Dermis microvascular lymphatic vessel endothelial cell (primary cell): ENCODE data around the gene GBF1. TPM values are rescaled to one million over a fixed set of nuclear protein-coding genes. Genes with fewer than 3 reads are reported as not detected.
A peak's percentile ranks its signal among the peaks of the same experiment; 100 is the strongest.

Experiments
- DNase-seq, 2 donors: peaks; one replicate each; pipeline versions ENCODE4 v3.0.0 to v3.0.0-alpha.2; 2010; ENCODE audit warnings: low read depth in 2 of 2
- total RNA-seq: library from RNA; depleted of rRNA; stranded (reverse); fragments of >200 nt; gene quantifications from 2 replicates; pipeline ENCODE4 v1.2.1, GENCODE V29; 2014

GBF1 gene
- total RNA-seq, 1 donor from 2014 or later = 11.2 TPM

DNA sequence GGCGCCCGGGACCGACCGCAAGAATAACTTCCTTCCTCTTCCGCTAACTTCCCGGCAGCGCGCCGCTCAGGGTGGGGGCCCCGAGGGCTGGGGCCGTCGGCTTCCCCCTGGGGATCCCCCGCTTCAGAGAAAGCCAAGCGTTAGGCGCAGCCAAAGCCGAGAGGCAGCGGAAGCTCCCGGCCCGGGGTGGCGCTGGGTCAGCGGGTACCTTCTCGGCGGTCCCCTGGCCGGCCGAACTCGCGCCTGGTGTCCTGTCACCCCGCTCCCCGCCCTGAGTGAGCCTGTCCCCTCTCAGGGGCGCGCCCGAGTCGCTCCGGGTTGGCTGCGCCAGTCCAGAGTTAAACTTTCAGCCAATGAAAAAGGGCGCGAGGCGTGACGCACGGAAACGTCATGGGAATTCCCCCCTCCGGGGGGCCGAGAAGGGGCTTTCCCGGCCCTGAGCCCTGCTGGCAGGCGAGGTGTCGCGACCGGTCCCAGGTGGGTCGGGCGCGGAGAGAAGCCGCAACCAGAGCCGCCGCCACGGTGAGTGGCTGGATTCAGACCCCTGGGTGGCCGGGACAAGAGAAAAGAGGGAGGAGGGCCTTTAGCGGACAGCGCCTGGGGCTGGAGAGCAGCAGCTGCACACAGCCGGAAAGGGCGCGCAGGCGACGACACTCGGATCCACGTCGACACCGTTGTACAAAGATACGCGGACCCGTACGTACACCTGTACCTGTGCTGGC, 148.9 kb downstream of the GBF1 start:
- DNase-seq = peak; percentile 91 to 95

DNA sequence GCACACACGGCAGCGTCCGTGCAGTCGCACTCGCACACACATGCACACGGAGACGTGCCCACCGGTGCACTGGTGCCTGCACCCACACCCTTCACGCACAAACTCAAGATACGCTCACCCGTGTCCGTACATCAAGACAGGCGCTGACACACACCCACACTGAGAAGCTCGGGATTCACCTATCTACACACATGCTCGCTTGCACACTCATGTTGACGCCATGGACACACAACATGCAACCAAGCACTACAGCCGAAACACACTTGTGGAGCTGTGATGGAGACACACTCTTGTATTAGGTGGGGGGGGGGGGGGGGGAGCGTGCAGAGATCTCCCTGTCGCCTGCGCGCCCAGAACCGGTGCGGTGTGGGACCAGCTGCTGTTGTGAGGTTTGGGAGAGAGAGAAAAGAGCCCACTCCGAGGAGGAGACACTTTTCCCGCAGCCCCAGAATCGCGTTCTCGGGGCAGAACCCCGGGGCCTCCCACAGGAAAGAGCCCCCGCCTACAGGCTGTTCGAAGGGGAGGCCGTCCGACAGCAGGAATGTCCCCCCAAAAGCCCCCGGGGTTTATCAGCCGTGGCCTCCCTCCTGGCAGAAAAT, 149.6 kb downstream of the GBF1 start:
- peak; percentile 26 to 51 for DNase-seq

DNA sequence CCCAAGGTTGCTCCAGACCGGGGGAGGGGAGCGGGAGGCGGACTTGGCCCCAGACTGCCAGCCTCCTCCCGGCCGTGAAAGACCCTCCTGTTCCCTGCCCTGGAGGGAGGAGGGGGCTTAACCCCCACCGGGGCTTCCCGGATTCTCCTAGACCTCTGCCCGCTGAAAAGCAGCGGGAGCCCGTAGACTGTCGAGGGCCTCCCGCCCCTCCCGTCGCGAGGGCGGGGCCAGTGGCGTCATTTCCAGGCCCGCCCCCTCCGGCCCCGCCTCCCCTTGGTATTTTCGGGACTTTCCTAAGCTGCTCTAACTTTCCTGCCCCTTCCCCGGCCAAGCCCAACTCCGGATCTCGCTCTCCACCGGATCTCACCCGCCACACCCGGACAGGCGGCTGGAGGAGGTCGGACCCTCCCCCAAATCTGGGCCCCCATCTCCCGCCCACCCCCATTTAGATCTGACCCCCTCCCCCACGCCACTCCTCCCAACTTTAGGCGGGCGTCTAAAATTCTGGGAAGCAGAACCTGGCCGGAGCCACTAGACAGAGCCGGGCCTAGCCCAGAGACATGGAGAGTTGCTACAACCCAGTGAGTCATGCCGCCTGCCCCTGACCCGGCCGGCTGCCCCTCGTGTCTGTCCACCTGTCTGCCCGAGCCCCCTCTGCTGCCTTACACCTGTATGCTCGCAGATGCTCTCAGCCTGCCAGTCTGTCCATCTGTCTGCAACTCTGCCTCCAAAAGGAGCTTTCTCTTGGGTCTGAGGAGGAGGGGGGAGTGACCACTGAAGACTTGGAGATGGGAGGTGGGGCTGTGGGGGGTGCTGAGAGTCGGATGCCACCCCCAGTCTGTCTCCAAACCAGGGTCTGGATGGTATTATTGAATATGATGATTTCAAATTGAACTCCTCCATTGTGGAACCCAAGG, 150.3 kb downstream of the GBF1 start, which contains the start of gene NFKB2:
NFKB2 (plus strand) TSS at position 306 of the 917 bp plus-strand sequence; CDS start at position 561, 255 bp downstream.
- peak; percentile 82 to 91 for DNase-seq

DNA sequence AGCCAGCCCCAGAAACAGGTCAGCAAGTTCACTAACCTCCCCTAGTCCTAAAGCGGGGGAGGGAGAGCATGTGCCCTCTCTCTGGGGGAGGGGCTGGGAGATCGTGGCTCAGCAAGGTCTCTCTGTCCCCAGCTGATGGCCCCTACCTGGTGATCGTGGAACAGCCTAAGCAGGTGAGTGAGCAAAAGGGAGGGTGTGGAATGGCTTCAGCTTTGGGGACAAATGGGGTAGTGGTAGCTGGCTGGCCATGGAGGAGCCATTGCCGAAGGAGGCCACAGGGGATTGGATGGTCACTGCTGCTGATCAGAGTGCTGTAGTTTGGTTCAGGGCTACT, 151.0 kb downstream of the GBF1 start:
- no peak for DNase-seq

DNA sequence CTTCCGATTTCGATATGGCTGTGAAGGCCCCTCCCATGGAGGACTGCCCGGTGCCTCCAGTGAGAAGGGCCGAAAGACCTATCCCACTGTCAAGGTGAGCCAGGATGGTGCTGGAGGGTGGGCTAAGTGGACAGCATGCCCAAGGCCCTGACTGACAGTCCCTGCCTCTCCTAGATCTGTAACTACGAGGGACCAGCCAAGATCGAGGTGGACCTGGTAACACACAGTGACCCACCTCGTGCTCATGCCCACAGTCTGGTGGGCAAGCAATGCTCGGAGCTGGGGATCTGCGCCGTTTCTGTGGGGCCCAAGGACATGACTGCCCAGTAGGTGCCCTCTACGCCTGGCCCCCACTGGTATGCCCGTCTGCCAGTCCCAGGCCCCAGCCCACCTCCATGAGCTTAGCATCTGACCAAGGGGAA, 151.4 kb downstream of the GBF1 start:
- DNase-seq = no peak

DNA sequence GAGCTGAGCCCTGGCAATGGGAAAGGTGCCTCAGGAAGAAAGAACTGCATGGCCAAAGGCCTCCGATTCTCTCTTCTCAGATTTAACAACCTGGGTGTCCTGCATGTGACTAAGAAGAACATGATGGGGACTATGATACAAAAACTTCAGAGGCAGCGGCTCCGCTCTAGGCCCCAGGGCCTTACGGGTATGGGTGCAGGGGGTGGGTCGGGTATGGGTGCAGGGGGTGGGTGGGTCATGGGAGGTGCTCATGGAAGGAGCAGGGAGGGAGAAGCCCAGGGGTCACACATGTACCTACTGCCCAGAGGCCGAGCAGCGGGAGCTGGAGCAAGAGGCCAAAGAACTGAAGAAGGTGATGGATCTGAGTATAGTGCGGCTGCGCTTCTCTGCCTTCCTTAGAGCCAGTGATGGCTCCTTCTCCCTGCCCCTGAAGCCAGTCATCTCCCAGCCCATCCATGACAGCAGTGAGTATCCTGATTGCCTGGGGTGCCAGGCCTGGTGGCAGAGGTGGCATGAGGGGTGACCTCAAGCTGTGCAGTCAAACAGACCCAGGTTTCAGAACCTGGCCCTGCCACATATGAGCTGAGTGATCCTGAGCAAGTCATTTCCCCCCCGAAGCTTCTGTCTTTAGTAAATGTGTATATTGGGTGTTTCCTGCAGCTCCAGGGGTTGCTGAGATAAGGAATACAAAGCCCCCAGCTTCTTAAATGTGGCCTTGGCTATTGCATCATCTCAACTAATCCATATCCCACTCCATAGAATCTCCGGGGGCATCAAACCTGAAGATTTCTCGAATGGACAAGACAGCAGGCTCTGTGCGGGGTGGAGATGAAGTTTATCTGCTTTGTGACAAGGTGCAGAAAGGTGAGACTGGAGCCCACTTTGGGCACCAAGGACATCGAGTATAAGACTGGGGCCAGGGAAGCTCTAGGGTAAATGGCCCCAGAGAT, 152.2 kb downstream of the GBF1 start:
- no peak for DNase-seq

DNA sequence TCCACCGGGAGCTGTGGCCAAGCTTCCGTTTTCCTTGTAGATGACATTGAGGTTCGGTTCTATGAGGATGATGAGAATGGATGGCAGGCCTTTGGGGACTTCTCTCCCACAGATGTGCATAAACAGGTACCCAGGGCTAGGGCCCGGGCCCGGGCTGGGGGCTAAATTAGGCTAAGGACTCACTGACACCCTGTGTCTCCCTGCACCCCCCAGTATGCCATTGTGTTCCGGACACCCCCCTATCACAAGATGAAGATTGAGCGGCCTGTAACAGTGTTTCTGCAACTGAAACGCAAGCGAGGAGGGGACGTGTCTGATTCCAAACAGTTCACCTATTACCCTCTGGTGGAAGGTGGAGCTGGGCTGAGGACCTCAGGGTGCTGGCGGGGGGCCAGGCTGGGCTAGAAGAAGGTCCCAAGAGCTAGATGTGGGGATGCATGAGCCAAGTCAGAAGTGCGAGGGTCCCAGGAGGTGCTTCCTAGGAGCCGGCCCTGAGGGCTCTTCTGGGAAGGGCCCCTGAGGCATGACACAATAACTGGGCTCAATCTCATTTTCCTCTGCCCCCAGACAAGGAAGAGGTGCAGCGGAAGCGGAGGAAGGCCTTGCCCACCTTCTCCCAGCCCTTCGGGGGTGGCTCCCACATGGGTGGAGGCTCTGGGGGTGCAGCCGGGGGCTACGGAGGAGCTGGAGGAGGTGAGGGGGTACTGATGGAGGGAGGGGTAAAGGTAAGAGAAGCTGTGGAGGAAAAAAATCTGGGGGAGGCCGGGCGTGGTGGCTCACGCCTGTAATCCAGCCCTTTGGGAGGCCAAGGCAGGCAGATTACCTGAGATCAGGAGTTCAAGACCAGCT, 153.1 kb downstream of the GBF1 start:
- DNase-seq = no peak

DNA sequence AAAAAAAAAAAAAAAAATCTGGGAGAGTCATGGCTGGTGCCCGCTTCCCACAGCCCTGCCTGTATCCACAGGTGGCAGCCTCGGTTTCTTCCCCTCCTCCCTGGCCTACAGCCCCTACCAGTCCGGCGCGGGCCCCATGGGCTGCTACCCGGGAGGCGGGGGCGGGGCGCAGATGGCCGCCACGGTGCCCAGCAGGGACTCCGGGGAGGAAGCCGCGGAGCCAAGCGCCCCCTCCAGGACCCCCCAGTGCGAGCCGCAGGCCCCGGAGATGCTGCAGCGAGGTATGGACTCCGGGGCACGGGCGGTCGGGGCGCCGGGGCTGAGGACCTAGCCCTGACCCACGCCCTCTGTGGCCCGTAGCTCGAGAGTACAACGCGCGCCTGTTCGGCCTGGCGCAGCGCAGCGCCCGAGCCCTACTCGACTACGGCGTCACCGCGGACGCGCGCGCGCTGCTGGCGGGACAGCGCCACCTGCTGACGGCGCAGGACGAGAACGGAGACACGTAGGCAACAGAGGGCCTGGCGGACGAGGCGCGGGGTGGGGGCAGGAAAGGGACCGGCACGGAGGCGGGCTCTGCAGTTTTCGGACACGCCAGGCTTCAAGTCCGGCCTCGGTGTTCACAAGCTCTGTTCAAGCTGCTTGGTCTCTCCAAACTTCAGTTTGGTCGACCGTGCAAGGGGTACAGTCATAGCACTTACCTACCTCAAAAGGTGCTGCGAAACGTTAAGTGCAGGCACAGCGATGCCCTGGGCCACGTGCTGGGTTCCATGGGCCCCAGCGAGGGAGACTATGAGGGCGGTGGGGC, 154.1 kb downstream of the GBF1 start:
- peak; percentile 63 to 86 for DNase-seq

DNA sequence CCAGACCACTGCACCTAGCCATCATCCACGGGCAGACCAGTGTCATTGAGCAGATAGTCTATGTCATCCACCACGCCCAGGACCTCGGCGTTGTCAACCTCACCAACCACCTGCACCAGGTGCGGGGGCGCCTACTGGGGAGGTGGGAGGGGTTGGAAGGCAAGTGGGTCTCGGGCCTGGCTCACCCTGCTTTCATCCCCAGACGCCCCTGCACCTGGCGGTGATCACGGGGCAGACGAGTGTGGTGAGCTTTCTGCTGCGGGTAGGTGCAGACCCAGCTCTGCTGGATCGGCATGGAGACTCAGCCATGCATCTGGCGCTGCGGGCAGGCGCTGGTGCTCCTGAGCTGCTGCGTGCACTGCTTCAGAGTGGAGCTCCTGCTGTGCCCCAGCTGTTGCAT, 154.7 kb downstream of the GBF1 start:
- DNase-seq = no peak

DNA sequence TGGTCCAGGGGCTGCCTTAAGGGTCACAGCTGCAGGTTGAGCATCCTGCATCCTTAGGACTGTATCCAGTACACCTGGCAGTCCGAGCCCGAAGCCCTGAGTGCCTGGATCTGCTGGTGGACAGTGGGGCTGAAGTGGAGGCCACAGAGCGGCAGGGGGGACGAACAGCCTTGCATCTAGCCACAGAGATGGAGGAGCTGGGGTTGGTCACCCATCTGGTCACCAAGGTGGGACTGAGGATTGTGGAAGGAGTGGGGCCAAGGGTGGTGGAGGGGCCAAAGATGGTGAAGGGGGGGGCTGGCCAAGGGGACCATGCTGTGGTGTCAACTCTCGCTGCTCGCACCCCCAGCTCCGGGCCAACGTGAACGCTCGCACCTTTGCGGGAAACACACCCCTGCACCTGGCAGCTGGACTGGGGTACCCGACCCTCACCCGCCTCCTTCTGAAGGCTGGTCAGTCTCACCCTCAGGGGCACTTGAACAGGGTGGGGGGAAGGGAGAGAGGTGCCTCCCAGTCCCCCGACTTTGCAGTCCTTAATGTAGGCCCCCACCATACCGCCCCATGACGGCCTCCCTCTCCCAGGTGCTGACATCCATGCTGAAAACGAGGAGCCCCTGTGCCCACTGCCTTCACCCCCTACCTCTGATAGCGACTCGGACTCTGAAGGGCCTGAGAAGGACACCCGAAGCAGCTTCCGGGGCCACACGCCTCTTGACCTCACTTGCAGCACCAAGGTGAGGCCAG, 155.4 kb downstream of the GBF1 start:
- no peak for DNase-seq

DNA sequence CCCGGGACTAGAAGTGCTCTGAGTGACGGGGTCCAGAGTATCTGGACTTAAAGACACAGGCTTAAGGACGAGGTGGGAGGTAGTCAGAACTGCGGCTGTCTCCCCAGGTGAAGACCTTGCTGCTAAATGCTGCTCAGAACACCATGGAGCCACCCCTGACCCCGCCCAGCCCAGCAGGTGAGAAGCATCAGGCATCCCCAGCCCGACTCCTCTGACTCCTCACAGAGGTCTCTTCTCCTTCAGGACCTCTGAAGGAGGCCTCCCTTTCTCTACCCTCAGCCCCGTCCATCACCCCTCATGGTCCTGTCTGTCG, 156.0 kb downstream of the GBF1 start:
- no peak for DNase-seq

DNA sequence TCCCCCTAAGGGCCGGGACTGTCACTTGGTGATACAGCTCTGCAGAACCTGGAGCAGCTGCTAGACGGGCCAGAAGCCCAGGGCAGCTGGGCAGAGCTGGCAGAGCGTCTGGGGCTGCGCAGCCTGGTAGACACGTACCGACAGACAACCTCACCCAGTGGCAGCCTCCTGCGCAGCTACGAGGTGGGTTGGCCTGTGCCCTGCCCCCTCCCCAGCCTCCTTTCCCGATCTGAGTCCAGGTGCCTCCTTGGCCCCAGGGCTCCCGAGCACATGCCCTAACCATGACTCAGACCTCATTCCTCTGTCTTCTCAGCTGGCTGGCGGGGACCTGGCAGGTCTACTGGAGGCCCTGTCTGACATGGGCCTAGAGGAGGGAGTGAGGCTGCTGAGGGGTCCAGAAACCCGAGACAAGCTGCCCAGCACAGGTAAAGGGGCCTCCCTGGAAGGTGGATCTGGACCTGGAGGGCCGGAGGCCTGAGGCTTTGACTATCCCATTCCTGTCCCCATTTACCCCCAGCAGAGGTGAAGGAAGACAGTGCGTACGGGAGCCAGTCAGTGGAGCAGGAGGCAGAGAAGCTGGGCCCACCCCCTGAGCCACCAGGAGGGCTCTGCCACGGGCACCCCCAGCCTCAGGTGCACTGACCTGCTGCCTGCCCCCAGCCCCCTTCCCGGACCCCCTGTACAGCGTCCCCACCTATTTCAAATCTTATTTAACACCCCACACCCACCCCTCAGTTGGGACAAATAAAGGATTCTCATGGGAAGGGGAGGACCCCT, 156.6 kb downstream of the GBF1 start:
- no peak for DNase-seq

DNA sequence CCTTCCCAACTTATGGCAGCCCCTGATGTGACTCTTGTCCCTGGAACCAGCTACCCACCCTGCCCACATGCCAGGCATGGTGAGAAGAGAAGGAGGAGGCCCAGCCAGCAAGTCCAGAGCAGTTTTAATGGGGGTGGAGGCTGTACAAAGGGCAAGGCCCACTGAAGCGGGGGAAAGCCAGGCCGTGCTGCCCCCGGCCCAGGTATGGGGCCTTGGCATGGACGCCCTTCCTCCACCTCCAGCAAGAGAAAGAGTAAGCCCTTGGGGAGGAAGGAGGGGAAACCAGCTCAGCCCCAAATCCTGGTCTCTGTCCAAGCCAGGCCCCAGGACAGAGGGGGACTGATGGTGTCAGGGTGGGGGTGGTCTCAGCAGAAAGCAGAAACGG, 157.2 kb downstream of the GBF1 start:
- DNase-seq = no peak

DNA sequence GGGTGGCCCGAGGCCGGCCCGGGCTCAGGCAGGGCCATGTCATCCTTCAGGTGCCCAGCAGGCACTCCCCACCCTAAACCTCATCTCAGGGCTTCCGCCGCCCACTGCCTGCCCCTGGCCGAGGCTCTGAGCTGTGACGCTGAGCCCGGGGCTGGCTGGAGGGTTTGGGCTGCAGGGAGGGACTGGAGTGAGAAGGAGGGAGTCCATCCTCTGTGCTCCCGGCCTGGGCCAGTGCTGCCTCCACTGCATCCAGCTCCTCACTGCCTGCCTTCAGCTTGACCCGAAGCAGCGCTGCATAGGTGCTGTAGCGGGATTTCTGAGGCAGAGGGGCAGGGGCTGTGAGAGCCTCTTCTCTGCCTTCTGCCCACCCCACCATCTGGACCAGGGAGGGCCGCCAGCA, 157.8 kb downstream of the GBF1 start:
- DNase-seq = no peak

DNA sequence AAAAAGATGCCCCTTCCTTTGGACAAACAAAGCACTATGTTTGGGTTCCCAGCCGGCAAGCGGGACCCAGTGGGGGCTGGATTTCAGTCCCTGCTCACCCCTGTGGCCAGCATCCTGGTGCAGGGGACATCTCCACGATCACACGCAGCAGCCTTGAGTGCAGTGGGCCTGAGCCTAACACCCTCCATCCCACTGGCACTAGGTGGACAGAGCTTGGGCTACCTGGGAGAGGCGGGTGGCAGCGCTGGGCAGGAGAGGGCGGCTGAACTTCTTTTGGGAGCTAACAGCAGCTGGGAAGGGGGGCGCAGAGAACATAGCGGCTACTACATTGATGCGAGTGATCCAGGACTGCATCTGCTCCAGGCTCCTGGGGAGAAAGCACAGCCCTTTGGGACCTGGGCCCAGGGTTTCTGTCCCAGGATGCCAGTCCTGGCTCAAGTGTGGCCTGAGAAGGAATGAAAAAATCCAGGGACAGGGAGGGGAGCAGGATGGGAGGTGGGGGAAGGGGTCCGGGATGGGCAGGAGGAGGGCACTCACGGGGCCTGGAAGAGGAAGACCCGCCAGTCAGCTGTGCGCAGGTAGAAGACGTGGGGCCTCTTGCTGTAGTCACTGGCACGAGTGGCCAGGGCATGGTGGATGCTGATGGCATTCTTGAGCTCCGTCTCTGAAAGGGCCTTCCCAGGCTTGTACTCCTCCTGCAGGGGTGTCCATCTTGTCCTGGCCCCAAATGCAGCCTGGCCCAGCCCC, 159.2 kb downstream of the GBF1 start:
- DNase-seq = no peak

DNA sequence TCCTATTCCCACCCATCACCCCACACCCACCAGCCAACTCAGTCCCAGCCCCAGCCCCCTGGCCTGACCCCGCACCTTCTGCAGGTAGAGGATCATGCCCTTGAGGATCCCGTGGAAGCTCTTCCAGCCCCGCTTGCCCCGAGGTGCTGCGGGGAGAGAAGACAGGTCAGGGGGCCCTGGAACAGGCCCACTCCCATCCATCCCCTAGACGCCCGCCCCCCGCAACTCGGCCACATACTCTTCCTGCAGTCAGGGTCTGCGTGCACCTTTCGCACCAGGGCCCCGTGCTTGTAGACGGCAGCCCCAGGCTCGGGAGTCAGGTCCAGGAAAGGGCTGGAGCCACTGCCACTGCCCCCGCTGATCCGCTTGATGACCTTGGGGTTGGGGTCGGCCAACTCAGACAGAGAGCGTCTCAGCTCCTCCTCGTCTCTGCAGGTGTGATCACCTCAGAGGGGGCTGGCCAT, 159.8 kb downstream of the GBF1 start:
- no peak for DNase-seq

DNA sequence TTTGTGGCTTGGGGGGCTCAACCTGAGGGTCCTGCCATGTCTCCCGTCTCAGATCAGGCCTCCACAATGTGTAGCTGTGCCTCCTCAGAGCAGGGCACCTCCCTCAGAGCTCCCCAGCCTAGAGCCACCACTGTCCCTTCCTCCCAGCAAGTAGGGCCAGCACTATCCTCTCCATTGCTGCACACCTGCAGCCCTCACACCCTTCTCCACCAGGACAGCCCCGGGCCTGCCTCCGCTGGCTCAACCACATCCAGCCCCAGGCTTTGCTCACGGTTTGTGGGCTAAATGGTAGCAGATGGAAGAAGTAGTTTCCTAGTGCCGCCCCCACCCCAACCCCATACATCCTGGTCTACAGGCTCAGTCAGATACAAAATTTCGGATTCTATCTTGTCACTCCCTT, 160.3 kb downstream of the GBF1 start:
- no peak for DNase-seq
